Measurements from ENCODE around the gene ARFIP2.
"Not testable (repeated sequence)": the region's sequence is repeated elsewhere in the genome, so short reads cannot be mapped to it uniquely, and the experiment has no call there.

The ARFIP2 gene, protein sequence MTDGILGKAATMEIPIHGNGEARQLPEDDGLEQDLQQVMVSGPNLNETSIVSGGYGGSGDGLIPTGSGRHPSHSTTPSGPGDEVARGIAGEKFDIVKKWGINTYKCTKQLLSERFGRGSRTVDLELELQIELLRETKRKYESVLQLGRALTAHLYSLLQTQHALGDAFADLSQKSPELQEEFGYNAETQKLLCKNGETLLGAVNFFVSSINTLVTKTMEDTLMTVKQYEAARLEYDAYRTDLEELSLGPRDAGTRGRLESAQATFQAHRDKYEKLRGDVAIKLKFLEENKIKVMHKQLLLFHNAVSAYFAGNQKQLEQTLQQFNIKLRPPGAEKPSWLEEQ

DNA sequence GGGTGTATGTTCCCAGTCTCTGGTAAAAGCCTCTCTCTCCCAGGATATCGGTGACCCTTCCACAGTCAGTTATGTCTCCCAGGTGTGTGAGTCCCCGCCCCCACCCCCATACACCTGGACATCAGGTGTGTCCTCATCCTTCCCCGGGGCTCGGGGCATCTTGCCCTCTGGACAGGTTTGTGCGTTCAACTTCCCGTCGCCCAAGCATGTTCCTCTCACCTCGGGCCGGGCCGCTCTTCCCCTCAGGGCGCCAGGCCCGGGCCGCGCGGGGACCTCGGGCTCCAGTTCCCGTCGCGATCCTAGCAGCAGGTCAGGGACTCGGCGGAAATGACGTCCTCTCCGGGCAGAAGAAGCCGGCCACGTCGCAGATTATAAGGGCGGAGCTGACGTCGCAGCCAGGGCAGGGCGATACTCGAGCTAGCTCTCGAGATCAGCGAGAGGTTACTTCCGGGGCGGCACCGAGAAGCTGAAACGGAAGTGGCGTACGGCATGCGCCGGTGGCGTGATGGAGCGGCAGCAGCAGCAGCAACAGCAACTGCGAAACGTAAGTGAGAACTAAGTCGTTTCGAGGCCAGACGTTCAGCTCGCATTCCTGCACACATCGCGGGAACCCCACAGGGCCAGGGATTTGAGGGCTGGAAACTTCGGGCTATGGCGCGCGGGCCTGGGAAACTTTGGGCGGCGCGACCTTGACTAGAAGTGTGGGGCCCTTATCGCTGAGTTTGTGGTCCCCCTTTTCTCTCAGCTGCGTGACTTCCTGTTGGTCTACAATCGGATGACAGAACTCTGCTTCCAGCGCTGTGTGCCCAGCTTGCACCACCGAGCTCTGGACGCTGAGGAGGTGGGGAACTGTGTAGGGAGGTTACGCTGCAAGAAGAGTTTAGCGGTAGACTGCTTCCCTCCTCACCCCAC, at the start of gene ARFIP2, which contains the start of gene TIMM10B:
ARFIP2 (minus strand) TSS at position 320 of the 912 bp plus-strand sequence. CDS start 910 bp downstream, outside the sequence.
TIMM10B (plus strand) TSS at position 490 of the 912 bp plus-strand sequence; CDS start at position 506, 16 bp downstream.
- DNase-seq (ENCODE audit: low spot score), result peak; percentile 98
- TF ChIP-seq, protein P1, sequence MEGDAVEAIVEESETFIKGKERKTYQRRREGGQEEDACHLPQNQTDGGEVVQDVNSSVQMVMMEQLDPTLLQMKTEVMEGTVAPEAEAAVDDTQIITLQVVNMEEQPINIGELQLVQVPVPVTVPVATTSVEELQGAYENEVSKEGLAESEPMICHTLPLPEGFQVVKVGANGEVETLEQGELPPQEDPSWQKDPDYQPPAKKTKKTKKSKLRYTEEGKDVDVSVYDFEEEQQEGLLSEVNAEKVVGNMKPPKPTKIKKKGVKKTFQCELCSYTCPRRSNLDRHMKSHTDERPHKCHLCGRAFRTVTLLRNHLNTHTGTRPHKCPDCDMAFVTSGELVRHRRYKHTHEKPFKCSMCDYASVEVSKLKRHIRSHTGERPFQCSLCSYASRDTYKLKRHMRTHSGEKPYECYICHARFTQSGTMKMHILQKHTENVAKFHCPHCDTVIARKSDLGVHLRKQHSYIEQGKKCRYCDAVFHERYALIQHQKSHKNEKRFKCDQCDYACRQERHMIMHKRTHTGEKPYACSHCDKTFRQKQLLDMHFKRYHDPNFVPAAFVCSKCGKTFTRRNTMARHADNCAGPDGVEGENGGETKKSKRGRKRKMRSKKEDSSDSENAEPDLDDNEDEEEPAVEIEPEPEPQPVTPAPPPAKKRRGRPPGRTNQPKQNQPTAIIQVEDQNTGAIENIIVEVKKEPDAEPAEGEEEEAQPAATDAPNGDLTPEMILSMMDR (IDR thresholded peaks at IDR 0.05; ENCODE audit: extremely low read depth, missing control alignments), result no peak

DNA sequence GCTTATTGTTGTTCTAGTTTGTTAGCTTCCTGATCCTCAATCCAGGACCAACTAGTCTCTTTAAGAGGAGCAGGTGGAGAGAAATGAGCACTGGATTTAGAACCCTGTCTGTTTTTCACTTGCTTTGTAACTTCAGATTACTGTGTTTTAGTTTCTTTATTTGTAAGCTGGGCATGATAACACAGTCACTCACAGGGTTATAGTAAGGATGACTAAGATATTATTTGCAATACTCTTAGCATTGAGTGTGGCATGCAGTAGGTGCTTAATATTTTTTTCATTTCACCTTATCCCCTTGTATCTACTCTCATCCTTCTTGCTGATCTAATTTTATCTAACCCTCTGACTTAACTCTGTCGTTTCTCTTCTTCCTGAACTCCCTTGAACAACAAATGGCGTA, 49.7 kb upstream of the ARFIP2 start:
- TF ChIP-seq, protein P1 (IDR thresholded peaks at IDR 0.05; ENCODE audit: extremely low read depth, missing control alignments), result no peak
- no peak for DNase-seq (ENCODE audit: low spot score)

DNA sequence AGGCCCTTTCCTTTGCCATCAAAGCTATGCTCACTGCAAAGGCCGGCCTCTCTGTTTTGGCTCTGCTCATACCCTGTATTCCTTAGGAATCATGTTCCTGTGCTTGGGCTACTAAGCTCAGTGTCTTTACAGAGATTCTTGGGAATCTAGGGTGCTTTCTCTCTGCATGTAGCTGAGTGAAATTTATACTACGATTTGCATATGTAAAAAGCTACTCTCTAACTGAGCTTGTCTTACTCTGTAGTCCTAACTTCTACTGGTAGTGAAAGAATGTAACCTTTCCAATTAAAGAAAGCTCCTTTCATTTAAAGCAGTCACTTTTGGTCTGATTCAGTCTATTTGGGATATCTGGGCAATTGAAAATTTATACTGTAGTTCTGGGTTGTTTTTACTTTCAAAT, 48.1 kb upstream of the ARFIP2 start:
- TF ChIP-seq, protein P1 (IDR thresholded peaks at IDR 0.05; ENCODE audit: extremely low read depth, missing control alignments), result no peak
- DNase-seq (ENCODE audit: low spot score), result no peak

DNA sequence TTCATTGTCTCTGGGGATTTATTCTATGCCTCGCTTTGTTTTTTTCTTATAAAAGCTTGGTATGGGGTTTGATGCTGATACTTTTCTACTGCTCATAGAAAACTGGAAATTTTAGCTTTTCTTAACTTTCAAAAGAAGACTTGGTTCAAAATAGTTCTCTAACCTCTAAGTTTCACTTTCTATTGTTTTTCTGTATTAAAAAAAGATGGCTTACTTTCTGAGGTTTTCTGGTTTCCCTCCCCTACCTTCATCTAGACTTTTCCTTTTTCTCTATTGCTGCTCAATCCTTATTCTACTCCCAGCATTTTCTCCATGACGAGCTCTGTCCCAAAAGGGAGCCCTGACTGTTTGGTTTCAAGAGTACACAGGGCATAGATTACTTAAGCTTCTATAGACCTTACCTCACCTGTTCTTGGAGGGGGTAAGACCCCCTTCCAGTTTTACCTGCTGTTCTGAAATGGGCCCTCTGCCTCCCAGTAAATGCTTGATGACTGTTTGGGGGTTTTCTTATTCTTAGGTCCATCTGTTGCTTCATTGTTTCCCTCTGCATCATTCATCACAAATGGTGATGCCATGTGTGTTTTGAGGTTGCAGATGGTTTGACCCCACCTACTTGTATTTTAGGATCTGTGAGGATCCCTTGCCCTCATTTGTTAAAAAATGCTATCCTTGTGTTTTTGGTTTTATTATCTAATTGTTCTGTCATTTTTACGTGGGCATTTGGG, 45.4 kb upstream of the ARFIP2 start:
- TF ChIP-seq, protein P1 (IDR thresholded peaks at IDR 0.05; ENCODE audit: extremely low read depth, missing control alignments), result no peak

DNA sequence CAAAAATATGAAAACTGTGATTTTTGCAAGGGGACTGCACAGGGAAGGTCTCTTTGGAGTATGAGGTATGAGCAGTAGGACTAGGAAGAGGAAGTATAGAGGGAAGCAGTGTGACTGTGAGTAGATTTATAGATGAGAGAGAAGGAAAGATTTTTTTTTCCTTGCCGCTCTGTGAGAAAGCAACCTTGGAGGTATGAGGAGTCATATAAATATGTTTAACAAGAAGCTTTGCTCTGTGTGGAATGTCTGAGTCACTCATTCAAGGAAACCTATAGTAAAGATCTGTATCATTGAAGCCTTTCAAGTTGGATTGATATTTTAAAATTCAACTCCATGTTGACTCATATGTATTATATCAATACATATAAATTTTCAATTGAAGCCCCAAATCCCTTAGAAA, 42.1 kb upstream of the ARFIP2 start:
- TF ChIP-seq, protein P1 (IDR thresholded peaks at IDR 0.05; ENCODE audit: extremely low read depth, missing control alignments), result no peak
- no peak for DNase-seq (ENCODE audit: low spot score)

More for the DNA sequence above, 45.4 kb upstream of the ARFIP2 start:
- DNase-seq (ENCODE audit: low spot score), result peak; percentile 25

DNA sequence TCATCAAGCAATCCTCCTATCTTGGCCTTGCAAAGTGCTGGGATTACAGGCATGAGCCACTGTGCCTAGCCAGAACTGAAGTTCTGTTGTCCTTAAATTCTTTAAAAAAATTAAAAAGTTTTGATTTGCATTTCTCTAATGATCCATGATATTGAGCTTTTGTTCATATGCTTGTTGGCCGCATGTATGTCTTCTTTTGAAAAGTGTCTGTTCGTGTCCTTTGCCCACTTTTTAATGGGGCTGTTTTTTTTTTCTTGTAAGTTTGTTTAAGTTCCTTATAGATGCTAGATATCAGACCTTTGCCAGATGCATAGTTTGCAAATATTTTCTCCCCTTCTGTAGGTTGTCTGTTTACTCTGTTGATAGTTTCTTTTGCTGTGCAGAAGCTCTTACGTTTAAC, 40.8 kb upstream of the ARFIP2 start:
- not testable (repeated sequence) for DNase-seq (ENCODE audit: low spot score)

DNA sequence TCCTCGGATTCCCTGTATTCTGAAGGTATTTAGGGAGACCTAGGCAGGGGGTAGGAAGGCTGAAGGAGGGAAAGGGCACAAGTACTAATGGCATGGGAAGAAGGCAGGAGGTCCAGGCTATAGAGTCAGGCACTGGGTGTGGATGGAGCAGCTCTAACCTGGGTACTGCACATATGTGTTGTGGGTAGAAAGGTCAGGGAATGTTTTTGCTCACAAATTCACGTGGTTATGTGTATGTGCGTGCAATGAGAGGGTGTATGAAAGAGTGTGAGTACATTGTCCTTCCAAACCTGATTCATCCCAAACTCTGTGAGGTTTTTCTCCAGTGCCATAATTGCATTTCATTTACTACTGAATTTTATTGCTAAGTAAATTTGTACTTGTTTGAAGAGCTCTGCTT, 39.1 kb upstream of the ARFIP2 start:
- no peak for DNase-seq (ENCODE audit: low spot score)
- TF ChIP-seq, protein P1 (IDR thresholded peaks at IDR 0.05; ENCODE audit: extremely low read depth, missing control alignments), result no peak
